Measurements from ENCODE around the gene C5orf22.
A peak's percentile ranks its signal among the peaks of the same experiment; 100 is the strongest.

C5orf22 gene

DNA sequence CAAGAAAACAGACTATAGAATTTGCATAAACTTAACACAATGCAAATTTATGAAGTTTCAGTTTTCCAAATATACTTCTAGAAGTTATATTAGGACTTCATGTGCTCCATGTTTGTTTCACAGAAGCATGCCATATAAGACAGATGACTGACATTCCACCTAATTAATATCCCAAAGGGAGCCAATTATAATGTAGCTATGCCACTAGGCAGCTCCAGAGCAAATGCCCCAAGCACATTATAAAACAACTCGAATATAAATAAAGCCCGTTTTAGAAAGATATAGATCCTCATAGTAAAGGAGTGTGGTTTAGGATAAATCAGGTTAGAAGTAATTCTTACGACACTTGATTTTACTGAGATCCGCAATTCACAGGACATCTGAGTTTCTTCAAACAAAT, 9.1 kb upstream of the C5orf22 start:
- H3K4me2 ChIP-seq (ENCODE audit: low read depth, low read length, poor library complexity, severe bottlenecking) = peak overlapping the region; percentile 33
- peaks cover 25% of the 10 kb centered on the region for H3K4me1 ChIP-seq (ENCODE audit: insufficient read depth, low read length, poor library complexity, severe bottlenecking)
- no peak overlapping the region for H2AFZ ChIP-seq (ENCODE audit: low read length)
- H3K79me2 ChIP-seq (ENCODE audit: insufficient read depth, low read length) = peaks cover 39% of the 10 kb centered on the region
- no peaks in the 10 kb centered on the region for H3K9me3 ChIP-seq (ENCODE audit: insufficient read depth, low read depth, low read length)
- TF ChIP-seq CTCF (conservative IDR thresholded peaks at IDR 0.05; ENCODE audit: low read length) = no peak
- no peak for TF ChIP-seq EZH2phosphoT487 (IDR thresholded peaks at IDR 0.05; ENCODE audit: borderline replicate concordance)
- no peaks in the 10 kb centered on the region for H3K27me3 ChIP-seq (ENCODE audit: insufficient read depth, low read length, poor library complexity, severe bottlenecking)
- no peaks in the 10 kb centered on the region for H3F3A ChIP-seq (ENCODE audit: low read depth)
- H4K20me1 ChIP-seq (ENCODE audit: insufficient read depth, low read length, poor library complexity, severe bottlenecking) = no peaks in the 10 kb centered on the region
- no peak overlapping the region for H3K9ac ChIP-seq (ENCODE audit: low read depth, low read length, poor library complexity, severe bottlenecking)
- no peak overlapping the region for H3K4me3 ChIP-seq (ENCODE audit: low read length, poor library complexity, severe bottlenecking)
- H3K36me3 ChIP-seq (ENCODE audit: insufficient read depth, low read length) = peaks cover 63% of the 10 kb centered on the region
- no peaks in the 10 kb centered on the region for H3K9me2 ChIP-seq (replicated peaks; ENCODE audit: low read depth, low read length)

DNA sequence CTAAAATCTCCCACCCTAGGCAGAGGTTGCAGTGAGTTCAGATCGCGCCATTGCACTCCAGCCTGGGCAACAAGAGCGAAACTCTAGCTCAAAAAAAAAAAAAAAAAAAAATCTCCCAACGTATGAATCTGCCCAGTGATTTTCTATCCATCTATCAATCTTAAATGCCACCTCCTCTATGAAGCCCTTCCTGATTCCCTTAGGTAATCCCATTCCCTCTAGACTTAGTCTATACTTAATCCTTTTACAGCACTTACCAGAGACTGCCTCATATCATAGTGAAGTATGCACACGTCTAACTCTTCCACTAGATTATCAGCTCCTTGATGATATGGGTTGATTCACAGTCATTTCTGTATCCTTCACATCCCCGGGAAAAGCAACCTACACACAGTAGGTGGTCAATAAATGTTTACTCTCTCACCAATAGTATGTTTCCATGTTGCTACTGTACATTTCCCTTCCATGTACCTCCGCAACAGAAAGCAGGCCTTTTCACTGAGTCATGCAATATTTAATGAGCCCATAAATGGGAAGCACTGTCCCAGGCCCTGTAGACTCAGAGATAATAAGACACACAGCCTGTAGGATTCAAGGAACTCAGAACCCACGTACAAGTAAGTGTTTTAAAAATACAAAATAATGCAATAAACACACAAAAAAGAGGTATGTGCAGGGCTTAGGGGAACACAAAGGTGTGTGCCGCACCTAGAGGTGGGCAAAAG, 1.4 kb upstream of the C5orf22 start:
- no peak overlapping the region for H2AFZ ChIP-seq (ENCODE audit: low read length)
- peak overlapping the region; percentile 82 for H3K4me2 ChIP-seq (ENCODE audit: low read depth, low read length, poor library complexity, severe bottlenecking)
- H3F3A ChIP-seq (ENCODE audit: low read depth) = no peaks in the 10 kb centered on the region
- peaks cover 32% of the 10 kb centered on the region for H3K36me3 ChIP-seq (ENCODE audit: insufficient read depth, low read length)
- H3K4me1 ChIP-seq (ENCODE audit: insufficient read depth, low read length, poor library complexity, severe bottlenecking) = peaks cover 31% of the 10 kb centered on the region
- peak overlapping the region; percentile 81 for H3K9ac ChIP-seq (ENCODE audit: low read depth, low read length, poor library complexity, severe bottlenecking)
- peaks cover 66% of the 10 kb centered on the region for H3K79me2 ChIP-seq (ENCODE audit: insufficient read depth, low read length)
- peaks cover 3% of the 10 kb centered on the region for H3K27me3 ChIP-seq (ENCODE audit: insufficient read depth, low read length, poor library complexity, severe bottlenecking)
- H3K4me3 ChIP-seq (ENCODE audit: low read length, poor library complexity, severe bottlenecking) = peak overlapping the region; percentile 99
- H4K20me1 ChIP-seq (ENCODE audit: insufficient read depth, low read length, poor library complexity, severe bottlenecking) = peaks cover 18% of the 10 kb centered on the region
- TF ChIP-seq EZH2phosphoT487 (IDR thresholded peaks at IDR 0.05; ENCODE audit: borderline replicate concordance) (no peak), CTCF (conservative IDR thresholded peaks at IDR 0.05; ENCODE audit: low read length) (no peak)
- H3K9me3 ChIP-seq (ENCODE audit: insufficient read depth, low read depth, low read length) = no peaks in the 10 kb centered on the region
- H3K9me2 ChIP-seq (replicated peaks; ENCODE audit: low read depth, low read length) = no peaks in the 10 kb centered on the region

DNA sequence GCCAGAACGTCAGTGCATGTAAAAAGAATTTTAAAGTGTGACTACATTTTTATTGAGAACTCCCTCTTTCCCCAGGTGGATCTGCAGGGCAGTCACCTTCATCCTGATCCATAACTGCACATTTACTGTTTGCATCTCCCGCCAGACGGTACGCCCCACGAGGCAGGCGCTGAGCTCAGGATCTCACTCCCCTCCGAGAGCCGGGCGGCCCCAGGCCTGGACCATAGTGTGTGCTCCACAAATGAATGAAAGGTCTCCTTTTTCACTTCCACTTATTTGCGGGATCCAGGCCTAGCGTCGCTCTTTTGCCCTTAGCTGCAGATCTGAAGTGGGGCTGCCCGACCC, 586 bp upstream of the C5orf22 start:
- Histone ChIP-seq H2AFZ (ENCODE audit: low read length) (peak overlapping the region; percentile 92), H3K36me3 (ENCODE audit: insufficient read depth, low read length) (peaks cover 26% of the 10 kb centered on the region; the same call in 1 of the 2 replicates), H3K4me3 (ENCODE audit: low read length, poor library complexity, severe bottlenecking) (peak overlapping the region; percentile 99), H3F3A (ENCODE audit: low read depth) (no peaks in the 10 kb centered on the region), H4K20me1 (ENCODE audit: insufficient read depth, low read length, poor library complexity, severe bottlenecking) (peaks cover 18% of the 10 kb centered on the region), H3K9me2 (replicated peaks; ENCODE audit: low read depth, low read length) (no peaks in the 10 kb centered on the region), H3K4me1 (ENCODE audit: insufficient read depth, low read length, poor library complexity, severe bottlenecking) (peaks cover 35% of the 10 kb centered on the region), H3K27me3 (ENCODE audit: insufficient read depth, low read length, poor library complexity, severe bottlenecking) (peaks cover 3% of the 10 kb centered on the region), H3K4me2 (ENCODE audit: low read depth, low read length, poor library complexity, severe bottlenecking) (peak overlapping the region; percentile 82), H3K9me3 (ENCODE audit: insufficient read depth, low read depth, low read length) (no peaks in the 10 kb centered on the region), H3K79me2 (ENCODE audit: insufficient read depth, low read length) (peaks cover 62% of the 10 kb centered on the region), H3K9ac (ENCODE audit: low read depth, low read length, poor library complexity, severe bottlenecking) (peak overlapping the region; percentile 81)
- TF ChIP-seq CTCF (conservative IDR thresholded peaks at IDR 0.05; ENCODE audit: low read length) = no peak
- TF ChIP-seq EZH2phosphoT487 (IDR thresholded peaks at IDR 0.05; ENCODE audit: borderline replicate concordance) = no peak
